GM23338 (cell line): ENCODE measurements around the gene ABCC5.

ENCODE experiments used
- CTCF ChIP-seq, 2 experiments: fragments of 200-600 bp in 1 of 2; sonication (generic) in 1 of 2; conservative IDR thresholded peaks; 2 replicates each; pipeline versions ENCODE4 v1.5.1 to v1.6.1; 2016 to 2017; ENCODE audit warnings: antibody characterized with exemption in 2 of 2, low read depth in 2 of 2, mild to moderate bottlenecking in 2 of 2, moderate library complexity in 1 of 2
- POLR2AphosphoS5 ChIP-seq: IDR thresholded peaks from 2 replicates; pipeline ENCODE4 v1.6.1; 2016; ENCODE audit warnings: antibody characterized with exemption, low read depth

GRCh38 chr3:183906234-183906921 lies 111.3 kb downstream of the ABCC5 start:
- no peak for TF ChIP-seq CTCF (conservative IDR thresholded peaks at IDR 0.05; ENCODE audit: low read depth in 2 of 2)
- TF ChIP-seq POLR2AphosphoS5, result no peak
